ENCODE measurements around the gene MYOC.
A peak's percentile ranks its signal among the peaks of the same experiment; 100 is the strongest.

MYOC gene

GRCh38 chr1:171670739-171671138 lies 18.3 kb upstream of the MYOC start:
- H2BK120ac ChIP-seq (ENCODE audit: low read depth, low read length): no peak overlapping the region
- no peak for DNase-seq
- no peak overlapping the region for H3K4ac ChIP-seq (ENCODE audit: low read depth in 1 of 2, low read length in 2 of 2)
- 99% methylated on average over 25 of the region's 28 CpGs for WGBS
- H2AFZ ChIP-seq (ENCODE audit: low read depth, low read length): no peak overlapping the region
- H3K27me3 ChIP-seq (ENCODE audit: control insufficient read depth in 1 of 2, insufficient read depth in 1 of 2, low read length in 2 of 2): peaks cover 0 to 4% of the 10 kb centered on the region in 2 experiments
- no peaks in the 10 kb centered on the region for H3K79me1 ChIP-seq (replicated peaks; ENCODE audit: low read length, poor library complexity, severe bottlenecking)
- no peaks in the 10 kb centered on the region for H3K4me1 ChIP-seq (ENCODE audit: control insufficient read depth, insufficient read depth, low read depth, low read length)
- no peak overlapping the region for H3K27ac ChIP-seq (ENCODE audit: low read length, poor library complexity, severe bottlenecking)
- H3K4me3 ChIP-seq (ENCODE audit: insufficient read depth in 1 of 2, low read depth in 1 of 2, low read length in 2 of 2): no peak overlapping the region
- H3K14ac ChIP-seq (ENCODE audit: low read length in 2 of 2): peak overlapping the region in 1 of 2 experiments; percentile 26
- H3K36me3 ChIP-seq (ENCODE audit: control insufficient read depth in 1 of 2, insufficient read depth in 2 of 2, low read depth in 1 of 2, low read length in 2 of 2): no peaks in the 10 kb centered on the region
- H3K18ac ChIP-seq (ENCODE audit: low read depth in 1 of 2, low read length in 2 of 2): no peak overlapping the region
- H3K9ac ChIP-seq (ENCODE audit: low read length): no peak overlapping the region
- H3K23ac ChIP-seq (ENCODE audit: low read length in 2 of 2): no peak overlapping the region
- H2BK12ac ChIP-seq (ENCODE audit: low read length in 2 of 2): no peak overlapping the region
- H4K8ac ChIP-seq (ENCODE audit: low read length): no peak overlapping the region
- H2AK5ac ChIP-seq (ENCODE audit: low read length, severe bottlenecking): no peak overlapping the region
- no peak overlapping the region for H2BK5ac ChIP-seq (ENCODE audit: low read depth, low read length, poor library complexity, severe bottlenecking)
- H4K91ac ChIP-seq (ENCODE audit: low read length): no peak overlapping the region
- H2BK15ac ChIP-seq (ENCODE audit: low read depth, poor library complexity, severe bottlenecking): no peak overlapping the region
- H3K4me2 ChIP-seq (ENCODE audit: low read length, poor library complexity, severe bottlenecking): no peak overlapping the region
- H3K9me3 ChIP-seq (ENCODE audit: control insufficient read depth, low read length): no peaks in the 10 kb centered on the region

- WGBS: 81% methylated on average over 5 of the region's 5 CpGs
- H3K23ac ChIP-seq (ENCODE audit: low read length in 2 of 2): no peak overlapping the region
- no peak for DNase-seq
- no peak overlapping the region for H2BK120ac ChIP-seq (ENCODE audit: low read depth, low read length)
- no peak overlapping the region for H2AK5ac ChIP-seq (ENCODE audit: low read length, severe bottlenecking)
- no peak overlapping the region for H3K4ac ChIP-seq (ENCODE audit: low read depth in 1 of 2, low read length in 2 of 2)
- no peak overlapping the region for H3K9ac ChIP-seq (ENCODE audit: low read length)
- no peak overlapping the region for H2BK12ac ChIP-seq (ENCODE audit: low read length in 2 of 2)
- H3K27me3 ChIP-seq (ENCODE audit: control insufficient read depth in 1 of 2, insufficient read depth in 1 of 2, low read length in 2 of 2): peaks cover 0 to 5% of the 10 kb centered on the region in 2 experiments
- H3K4me2 ChIP-seq (ENCODE audit: low read length, poor library complexity, severe bottlenecking): no peak overlapping the region
- H3K4me3 ChIP-seq (ENCODE audit: insufficient read depth in 1 of 2, low read depth in 1 of 2, low read length in 2 of 2): no peak overlapping the region
- H3K18ac ChIP-seq (ENCODE audit: low read depth in 1 of 2, low read length in 2 of 2): no peak overlapping the region
- H3K14ac ChIP-seq (ENCODE audit: low read length in 2 of 2): no peak overlapping the region
- H3K36me3 ChIP-seq (ENCODE audit: control insufficient read depth in 1 of 2, insufficient read depth in 2 of 2, low read depth in 1 of 2, low read length in 2 of 2): no peaks in the 10 kb centered on the region
- H2BK15ac ChIP-seq (ENCODE audit: low read depth, poor library complexity, severe bottlenecking): no peak overlapping the region
- H4K8ac ChIP-seq (ENCODE audit: low read length): no peak overlapping the region
- no peak overlapping the region for H3K27ac ChIP-seq (ENCODE audit: low read length, poor library complexity, severe bottlenecking)
- no peak overlapping the region for H4K91ac ChIP-seq (ENCODE audit: low read length)
- no peaks in the 10 kb centered on the region for H3K4me1 ChIP-seq (ENCODE audit: control insufficient read depth, insufficient read depth, low read depth, low read length)
- H3K9me3 ChIP-seq (ENCODE audit: control insufficient read depth, low read length): no peaks in the 10 kb centered on the region
- H2BK5ac ChIP-seq (ENCODE audit: low read depth, low read length, poor library complexity, severe bottlenecking): no peak overlapping the region
- H2AFZ ChIP-seq (ENCODE audit: low read depth, low read length): no peak overlapping the region
- H3K79me1 ChIP-seq (replicated peaks; ENCODE audit: low read length, poor library complexity, severe bottlenecking): no peaks in the 10 kb centered on the region
These were observed 15.9 kb upstream of the MYOC start for GRCh38 chr1:171668372-171668771.

GRCh38 chr1:171666114-171666769 lies 13.8 kb upstream of the MYOC start:
- 100% methylated on average over 2 of the region's 4 CpGs for WGBS
- Histone ChIP-seq H2BK5ac (ENCODE audit: low read depth, low read length, poor library complexity, severe bottlenecking) (no peak overlapping the region), H3K4me3 (ENCODE audit: insufficient read depth in 1 of 2, low read depth in 1 of 2, low read length in 2 of 2) (no peak overlapping the region), H2AK5ac (ENCODE audit: low read length, severe bottlenecking) (no peak overlapping the region), H3K4me1 (ENCODE audit: control insufficient read depth, insufficient read depth, low read depth, low read length) (no peaks in the 10 kb centered on the region), H3K4me2 (ENCODE audit: low read length, poor library complexity, severe bottlenecking) (no peak overlapping the region), H3K79me1 (replicated peaks; ENCODE audit: low read length, poor library complexity, severe bottlenecking) (no peaks in the 10 kb centered on the region), H2BK120ac (ENCODE audit: low read depth, low read length) (no peak overlapping the region), H2AFZ (ENCODE audit: low read depth, low read length) (no peak overlapping the region), H3K27ac (ENCODE audit: low read length, poor library complexity, severe bottlenecking) (no peak overlapping the region), H2BK15ac (ENCODE audit: low read depth, poor library complexity, severe bottlenecking) (no peak overlapping the region), H3K9me3 (ENCODE audit: control insufficient read depth, low read length) (no peaks in the 10 kb centered on the region), H3K18ac (ENCODE audit: low read depth in 1 of 2, low read length in 2 of 2) (no peak overlapping the region), H3K4ac (ENCODE audit: low read depth in 1 of 2, low read length in 2 of 2) (no peak overlapping the region), H3K36me3 (ENCODE audit: control insufficient read depth in 1 of 2, insufficient read depth in 2 of 2, low read depth in 1 of 2, low read length in 2 of 2) (no peaks in the 10 kb centered on the region), H3K14ac (ENCODE audit: low read length in 2 of 2) (no peak overlapping the region), H3K27me3 (ENCODE audit: control insufficient read depth in 1 of 2, insufficient read depth in 1 of 2, low read length in 2 of 2) (peaks cover 0 to 5% of the 10 kb centered on the region in 2 experiments), H3K23ac (ENCODE audit: low read length in 2 of 2) (no peak overlapping the region), H3K9ac (ENCODE audit: low read length) (no peak overlapping the region), H4K91ac (ENCODE audit: low read length) (no peak overlapping the region), H4K8ac (ENCODE audit: low read length) (no peak overlapping the region), H2BK12ac (ENCODE audit: low read length in 2 of 2) (no peak overlapping the region)
- DNase-seq: no peak

- Histone ChIP-seq H2AFZ (ENCODE audit: low read depth, low read length) (no peak overlapping the region), H2BK120ac (ENCODE audit: low read depth, low read length) (no peak overlapping the region), H3K14ac (ENCODE audit: low read length in 2 of 2) (no peak overlapping the region), H4K8ac (ENCODE audit: low read length) (no peak overlapping the region), H3K27ac (ENCODE audit: low read length, poor library complexity, severe bottlenecking) (no peak overlapping the region), H2BK5ac (ENCODE audit: low read depth, low read length, poor library complexity, severe bottlenecking) (no peak overlapping the region), H3K4me3 (ENCODE audit: insufficient read depth in 1 of 2, low read depth in 1 of 2, low read length in 2 of 2) (no peak overlapping the region), H2AK5ac (ENCODE audit: low read length, severe bottlenecking) (no peak overlapping the region), H3K79me1 (replicated peaks; ENCODE audit: low read length, poor library complexity, severe bottlenecking) (no peaks in the 10 kb centered on the region), H3K18ac (ENCODE audit: low read depth in 1 of 2, low read length in 2 of 2) (no peak overlapping the region), H3K4me2 (ENCODE audit: low read length, poor library complexity, severe bottlenecking) (no peak overlapping the region), H3K23ac (ENCODE audit: low read length in 2 of 2) (no peak overlapping the region), H3K27me3 (ENCODE audit: control insufficient read depth in 1 of 2, insufficient read depth in 1 of 2, low read length in 2 of 2) (peaks cover 0 to 5% of the 10 kb centered on the region in 2 experiments), H4K91ac (ENCODE audit: low read length) (no peak overlapping the region), H2BK12ac (ENCODE audit: low read length in 2 of 2) (no peak overlapping the region), H3K36me3 (ENCODE audit: control insufficient read depth in 1 of 2, insufficient read depth in 2 of 2, low read depth in 1 of 2, low read length in 2 of 2) (no peaks in the 10 kb centered on the region), H3K4ac (ENCODE audit: low read depth in 1 of 2, low read length in 2 of 2) (no peak overlapping the region), H3K9ac (ENCODE audit: low read length) (peak overlapping the region; percentile 5), H3K4me1 (ENCODE audit: control insufficient read depth, insufficient read depth, low read depth, low read length) (no peaks in the 10 kb centered on the region), H2BK15ac (ENCODE audit: low read depth, poor library complexity, severe bottlenecking) (no peak overlapping the region), H3K9me3 (ENCODE audit: control insufficient read depth, low read length) (no peaks in the 10 kb centered on the region)
- DNase-seq: no peak
These were observed 12.5 kb upstream of the MYOC start for GRCh38 chr1:171664976-171665375.

Data from mesenchymal stem cell (in vitro differentiated cells and primary cell).